CD14-positive monocyte (primary cell): ENCODE data around the gene RCAN3. TPM values are rescaled to one million over a fixed set of nuclear protein-coding genes. Genes with fewer than 3 reads are reported as not detected.
A peak's percentile ranks its signal among the peaks of the same experiment; 100 is the strongest.

ENCODE experiments used
- DNase-seq, 3 donors: peaks; one replicate each; pipeline ENCODE4 v3.0.0-alpha.2; 2011 to 2022
- H2AFZ ChIP-seq: 2 replicates; pipeline ENCODE4 v1.6.0; 2012; ENCODE audit warnings: mild to moderate bottlenecking, low read depth, low read length, inconsistent platforms; ENCODE audit not compliant: insufficient read depth, poor library complexity, severe bottlenecking
- H3K27ac ChIP-seq, 2 donors: 1 replicate in 1 of 2; 2 replicates in 1 of 2; pipeline ENCODE4 v1.5.1; 2012 to 2013; ENCODE audit warnings: low read length in 2 of 2, control low read depth in 1 of 2, inconsistent platforms in 1 of 2, low read depth in 1 of 2, mild to moderate bottlenecking in 1 of 2
- H3K27me3 ChIP-seq, 2 donors: one replicate each; pipeline versions ENCODE4 v1.6.0 to v1.6.1; 2011 to 2013; ENCODE audit warnings: low read length in 2 of 2; ENCODE audit not compliant: control insufficient read depth in 2 of 2, insufficient read depth in 2 of 2
- H3K36me3 ChIP-seq, 2 donors: replicated peaks in 1 of 2; 1 replicate in 1 of 2; 2 replicates in 1 of 2; pipeline versions ENCODE4 v1.5.1 to v1.6.1; 2012 to 2013; ENCODE audit warnings: low read length in 2 of 2, control low read depth in 1 of 2, inconsistent platforms in 1 of 2, mild to moderate bottlenecking in 1 of 2; ENCODE audit not compliant: insufficient read depth in 2 of 2, control insufficient read depth in 1 of 2
- H3K4me1 ChIP-seq, 2 donors: 1 replicate in 1 of 2; 2 replicates in 1 of 2; pipeline versions ENCODE4 v1.5.1 to v1.6.1; 2012 to 2013; ENCODE audit warnings: low read length in 2 of 2, control low read depth in 1 of 2, inconsistent platforms in 1 of 2, mild to moderate bottlenecking in 1 of 2, moderate library complexity in 1 of 2; ENCODE audit not compliant: insufficient read depth in 2 of 2, control insufficient read depth in 1 of 2
- H3K4me2 ChIP-seq: replicated peaks from 2 replicates; pipeline ENCODE3; 2012; ENCODE audit warnings: low read length, moderate library complexity, mild to moderate bottlenecking; ENCODE audit not compliant: poor library complexity, severe bottlenecking; ENCODE audit errors: extremely low read depth
- H3K4me3 ChIP-seq, 3 experiments: fragments of 200-600 bp in 1 of 3; sonication (generic) in 1 of 3; replicated peaks in 1 of 3; 1 replicate in 2 of 3; 2 replicates in 1 of 3; pipeline ENCODE4 v1.5.1; 2011 to 2013; ENCODE audit warnings: low read length in 3 of 3, mild to moderate bottlenecking in 3 of 3, control low read depth in 2 of 3, low read depth in 2 of 3, inconsistent platforms in 1 of 3, moderate library complexity in 1 of 3
- H3K79me2 ChIP-seq: 2 replicates; pipeline ENCODE4 v1.6.0; 2012; ENCODE audit warnings: mild to moderate bottlenecking, control low read depth, inconsistent platforms, low read length, moderate library complexity; ENCODE audit not compliant: insufficient read depth
- H3K9ac ChIP-seq: 2 replicates; pipeline ENCODE4 v1.6.0; 2017; ENCODE audit warnings: low read length, mild to moderate bottlenecking; ENCODE audit not compliant: insufficient read depth, poor library complexity, severe bottlenecking
- H3K9me3 ChIP-seq, 2 donors: replicated peaks in 1 of 2; 1 replicate in 1 of 2; 2 replicates in 1 of 2; pipeline versions ENCODE4 v1.5.1 to v1.6.1; 2012 to 2013; ENCODE audit warnings: low read length in 2 of 2, control low read depth in 1 of 2; ENCODE audit not compliant: control insufficient read depth in 1 of 2, insufficient read depth in 1 of 2
- H4K20me1 ChIP-seq: 2 replicates; pipeline ENCODE4 v1.6.0; 2012; ENCODE audit warnings: mild to moderate bottlenecking, low read length, control low read depth, moderate library complexity; ENCODE audit not compliant: insufficient read depth
- H3K27ac Mint-ChIP-seq, 7 donors: one replicate each; pipeline ENCODE4 v1.8.0; 2020; ENCODE audit warnings: mild to moderate bottlenecking in 7 of 7, mixed read lengths in 7 of 7, moderate library complexity in 6 of 7, inconsistent platforms in 2 of 7
- H3K27me3 Mint-ChIP-seq, 3 donors: one replicate each; pipeline ENCODE4 v1.8.0; 2021 to 2022; ENCODE audit warnings: low read depth in 3 of 3, mild to moderate bottlenecking in 3 of 3, mixed read lengths in 3 of 3, moderate library complexity in 3 of 3, inconsistent platforms in 1 of 3
- H3K36me3 Mint-ChIP-seq, 2 donors: one replicate each; pipeline ENCODE4 v1.8.0; 2020; ENCODE audit warnings: mixed read lengths in 2 of 2, inconsistent platforms in 1 of 2, mild to moderate bottlenecking in 1 of 2
- H3K4me1 Mint-ChIP-seq: one replicate; pipeline ENCODE4 v1.8.0; 2020; ENCODE audit warnings: mild to moderate bottlenecking, mixed read lengths
- H3K4me3 Mint-ChIP-seq, 2 donors: one replicate each; pipeline ENCODE4 v1.8.0; 2020; ENCODE audit warnings: mild to moderate bottlenecking in 2 of 2, mixed read lengths in 2 of 2, moderate library complexity in 1 of 2
- H3K9me3 Mint-ChIP-seq, 7 donors: one replicate each; pipeline ENCODE4 v1.8.0; 2020 to 2022; ENCODE audit warnings: mixed read lengths in 7 of 7, mild to moderate bottlenecking in 6 of 7, moderate library complexity in 6 of 7, inconsistent platforms in 2 of 7
- CTCF ChIP-seq: fragments of 200-600 bp; IDR thresholded peaks from one replicate; pipeline ENCODE4 v1.8.0; 2022; ENCODE audit warnings: antibody characterized with exemption, mild to moderate bottlenecking
- WGBS: methylation state at CpG from one replicate; pipeline ENCODE4 v1.1.5; 2013; ENCODE audit warnings: missing lambda C conversion rate; ENCODE audit not compliant: insufficient coverage; 5-methylcytosine and 5-hydroxymethylcytosine counted together
- intact Hi-C, 2 donors: fragments of 100-400 bp; cut with micrococcal nuclease; formaldehyde crosslinking; loops; one replicate each; pipeline versions ENCODE4 v1.15.0 to v1.15.1; 2023
- polyA plus RNA-seq, 3 donors: library from polyadenylated mRNA; depleted of rRNA in 1 of 3; unstranded in 2 of 3; stranded (reverse) in 1 of 3; fragments of 300-500 nt in 2 of 3; fragments of >200 nt in 1 of 3; fragmentation: Illumina TruSeq in 2 of 3; gene quantifications; 1 replicate in 2 of 3; 2 replicates in 1 of 3; pipeline ENCODE4 v1.2.3, GENCODE V29; 2012 to 2021

RCAN3 gene
- polyA plus RNA-seq, 3 donors, result 7.1 to 9.1 (median 8.8) TPM

GRCh38 chr1:24454673-24455072, 48.0 kb upstream of the RCAN3 start:
- H3K9me3 Mint-ChIP-seq, result no peaks in the 10 kb centered on the region
- Histone ChIP-seq H3K36me3 (peaks cover 37 to 75% of the 10 kb centered on the region in 2 donors), H3K4me3 (no peak overlapping the region), H3K4me1 (peaks cover 12 to 21% of the 10 kb centered on the region in 2 donors), H4K20me1 (no peaks in the 10 kb centered on the region), H3K79me2 (no peaks in the 10 kb centered on the region), H2AFZ (no peak overlapping the region), H3K27me3 (no peaks in the 10 kb centered on the region), H3K4me2 (no peak overlapping the region), H3K9me3 (no peaks in the 10 kb centered on the region), H3K9ac (no peak overlapping the region), H3K27ac (peak overlapping the region in 1 of 2 donors; percentile 72)
- H3K27me3 Mint-ChIP-seq, result no peaks in the 10 kb centered on the region
- H3K4me1 Mint-ChIP-seq, result peaks cover 23% of the 10 kb centered on the region
- WGBS, result 33% methylated on average over 1 of the region's 5 CpGs
- peak in 2 of 3 donors; percentile 50 to 69 for DNase-seq
- H3K36me3 Mint-ChIP-seq, result peaks cover 76 to 78% of the 10 kb centered on the region in 2 donors
- H3K4me3 Mint-ChIP-seq, result no peak overlapping the region
- no peak for TF ChIP-seq CTCF
- intact Hi-C loops, result no loop called here
- peak overlapping the region in 5 of 7 donors; percentile 32 to 87 (median 62) for H3K27ac Mint-ChIP-seq

- Histone ChIP-seq H3K9me3 (no peaks in the 10 kb centered on the region), H3K79me2 (no peaks in the 10 kb centered on the region), H3K27ac (peak overlapping the region in 1 of 2 donors; percentile 72), H4K20me1 (no peaks in the 10 kb centered on the region), H3K9ac (no peak overlapping the region), H3K4me3 (no peak overlapping the region), H3K36me3 (peaks cover 37 to 75% of the 10 kb centered on the region in 2 donors), H3K4me1 (peaks cover 12 to 21% of the 10 kb centered on the region in 2 donors), H3K27me3 (no peaks in the 10 kb centered on the region), H2AFZ (no peak overlapping the region), H3K4me2 (no peak overlapping the region)
- DNase-seq, result no peak
- Mint-ChIP-seq H3K4me3 (no peak overlapping the region), H3K27ac (peak overlapping the region in 4 of 7 donors; percentile 46 to 87 (median 64)), H3K27me3 (no peaks in the 10 kb centered on the region), H3K36me3 (peaks cover 78 to 80% of the 10 kb centered on the region in 2 donors), H3K4me1 (peaks cover 23% of the 10 kb centered on the region), H3K9me3 (peaks cover 0 to under 1% (median 0%) of the 10 kb centered on the region in 7 donors)
- WGBS, result no CpG with 5 or more reads among the region's 5 CpGs
- intact Hi-C loops, result no loop called here
- no peak for TF ChIP-seq CTCF
Measured at GRCh38 chr1:24455272-24455671, 47.4 kb upstream of the RCAN3 start.
